Uterus (tissue), 4 donors: ENCODE data around the gene RPS6KC1. TPM values are rescaled to one million over a fixed set of nuclear protein-coding genes. Genes with fewer than 3 reads are reported as not detected.
"Not testable (repeated sequence)": the region's sequence is repeated elsewhere in the genome, so short reads cannot be mapped to it uniquely, and the experiment has no call there.

Experiments used
- DNase-seq, 2 donors: peaks; one replicate each; pipeline ENCODE4 v3.0.0-alpha.2; 2019 to 2020
- H3K27ac ChIP-seq, 2 donors: fragments of 200-600 bp; sonication (generic); 1 replicate in 1 of 2; 2 replicates in 1 of 2; pipeline ENCODE4 v1.5.1; 2016 to 2018
- H3K27me3 ChIP-seq, 2 donors: fragments of 200-600 bp; sonication (generic); one replicate each; pipeline ENCODE4 v1.5.1; 2018 to 2019; ENCODE audit warnings: control low read depth in 1 of 2
- H3K36me3 ChIP-seq, 2 donors: fragments of 200-600 bp; sonication (generic); one replicate each; pipeline ENCODE4 v1.5.1; 2019; ENCODE audit warnings: control low read depth in 1 of 2
- H3K4me1 ChIP-seq, 2 donors: fragments of 200-600 bp; sonication (generic); one replicate each; pipeline ENCODE4 v1.5.1; 2018 to 2019; ENCODE audit warnings: control low read depth in 1 of 2
- H3K4me3 ChIP-seq, 2 donors: fragments of 200-600 bp; sonication (generic); 1 replicate in 1 of 2; 2 replicates in 1 of 2; pipeline ENCODE4 v1.5.1; 2018 to 2019; ENCODE audit warnings: mild to moderate bottlenecking in 1 of 2
- H3K9me3 ChIP-seq, 2 donors: fragments of 200-600 bp; sonication (generic); one replicate each; pipeline ENCODE4 v1.5.1; 2019; ENCODE audit warnings: control low read depth in 1 of 2
- POLR2A ChIP-seq, 2 donors: fragments of 450-650 bp; IDR thresholded peaks; one replicate each; pipeline ENCODE4 v1.6.1; 2016; ENCODE audit warnings: antibody characterized with exemption in 2 of 2, mild to moderate bottlenecking in 1 of 2, moderate library complexity in 1 of 2
- intact Hi-C: fragments of 100-400 bp; cut with DNase I; formaldehyde crosslinking; loops from one replicate; pipeline ENCODE4 v1.15.1; 2023; ENCODE audit warnings: low total_unique reads
- total RNA-seq, 4 donors: library from RNA; depleted of rRNA in 3 of 4; stranded (reverse); fragments of >200 nt in 3 of 4; gene quantifications; one replicate each; pipeline versions ENCODE4 v1.1.0 to v1.2.4, GENCODE V29; 2014 to 2023
- TF ChIP-seq, protein P1 (sequence below), 4 experiments: fragments of 200-600 bp in 2 of 4; fragments of 450-650 bp in 2 of 4; sonication (generic) in 2 of 4; IDR thresholded peaks; one replicate each; pipeline ENCODE4 v1.5.1; 2016 to 2019; ENCODE audit warnings: antibody characterized with exemption in 4 of 4, mild to moderate bottlenecking in 2 of 4, moderate library complexity in 1 of 4
- donor health status: DM: yes; HTN: yes; CAD: no.

The RPS6KC1 gene
- total RNA-seq, 4 donors from 2014 or later = 9.2 to 64.2 (median 22.3) TPM

DNA sequence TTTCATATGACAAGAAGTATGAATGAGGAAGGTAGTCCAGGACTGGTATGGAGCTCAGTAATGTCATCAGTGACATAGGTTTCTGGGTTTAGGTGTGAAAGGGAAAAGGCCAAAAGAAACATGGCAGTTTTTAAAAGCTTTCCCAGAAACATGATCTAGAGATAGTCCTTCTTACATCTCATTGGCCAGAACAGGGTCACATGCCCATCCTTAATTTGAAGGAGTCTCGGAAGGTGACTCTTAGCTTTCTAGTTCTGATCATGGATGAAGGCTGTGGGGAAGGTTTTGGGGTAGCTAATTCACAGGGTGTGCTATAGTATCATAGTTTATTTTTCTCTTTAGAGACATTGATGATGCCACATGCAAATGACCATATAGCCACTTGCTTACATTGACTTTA is 55.3 kb downstream of the RPS6KC1 start:
- Histone ChIP-seq H3K36me3 (no peaks in the 10 kb centered on the region), H3K4me3 (no peak overlapping the region), H3K4me1 (no peaks in the 10 kb centered on the region), H3K27ac (no peak overlapping the region), H3K9me3 (no peaks in the 10 kb centered on the region), H3K27me3 (no peaks in the 10 kb centered on the region)
- DNase-seq = no peak
- TF ChIP-seq, protein P1, sequence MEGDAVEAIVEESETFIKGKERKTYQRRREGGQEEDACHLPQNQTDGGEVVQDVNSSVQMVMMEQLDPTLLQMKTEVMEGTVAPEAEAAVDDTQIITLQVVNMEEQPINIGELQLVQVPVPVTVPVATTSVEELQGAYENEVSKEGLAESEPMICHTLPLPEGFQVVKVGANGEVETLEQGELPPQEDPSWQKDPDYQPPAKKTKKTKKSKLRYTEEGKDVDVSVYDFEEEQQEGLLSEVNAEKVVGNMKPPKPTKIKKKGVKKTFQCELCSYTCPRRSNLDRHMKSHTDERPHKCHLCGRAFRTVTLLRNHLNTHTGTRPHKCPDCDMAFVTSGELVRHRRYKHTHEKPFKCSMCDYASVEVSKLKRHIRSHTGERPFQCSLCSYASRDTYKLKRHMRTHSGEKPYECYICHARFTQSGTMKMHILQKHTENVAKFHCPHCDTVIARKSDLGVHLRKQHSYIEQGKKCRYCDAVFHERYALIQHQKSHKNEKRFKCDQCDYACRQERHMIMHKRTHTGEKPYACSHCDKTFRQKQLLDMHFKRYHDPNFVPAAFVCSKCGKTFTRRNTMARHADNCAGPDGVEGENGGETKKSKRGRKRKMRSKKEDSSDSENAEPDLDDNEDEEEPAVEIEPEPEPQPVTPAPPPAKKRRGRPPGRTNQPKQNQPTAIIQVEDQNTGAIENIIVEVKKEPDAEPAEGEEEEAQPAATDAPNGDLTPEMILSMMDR (IDR thresholded peaks at IDR 0.05) = no peak
- no peak for TF ChIP-seq POLR2A (IDR thresholded peaks at IDR 0.05)
- intact Hi-C loops = no loop called here

DNA sequence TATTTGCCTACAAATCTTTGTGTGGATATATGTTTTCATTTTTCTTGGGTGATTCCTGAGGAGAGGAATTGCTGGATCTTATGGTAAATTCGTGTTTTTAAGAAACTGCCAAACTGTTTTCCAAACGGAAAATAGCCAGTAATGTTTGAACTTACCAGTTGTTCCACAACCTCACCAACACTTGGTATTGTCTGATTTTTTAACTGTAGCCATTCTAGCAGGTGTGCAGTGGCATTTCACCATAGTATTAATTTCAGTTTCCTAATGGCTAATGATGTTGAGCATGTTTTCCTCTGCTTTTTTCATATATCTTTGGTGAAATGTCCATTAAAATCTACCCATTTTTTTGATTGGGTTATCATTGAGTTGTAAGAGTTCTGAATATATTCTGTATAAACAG is 56.6 kb downstream of the RPS6KC1 start:
- Histone ChIP-seq H3K9me3 (no peaks in the 10 kb centered on the region), H3K4me1 (no peaks in the 10 kb centered on the region)
- intact Hi-C loops = no loop called here

DNA sequence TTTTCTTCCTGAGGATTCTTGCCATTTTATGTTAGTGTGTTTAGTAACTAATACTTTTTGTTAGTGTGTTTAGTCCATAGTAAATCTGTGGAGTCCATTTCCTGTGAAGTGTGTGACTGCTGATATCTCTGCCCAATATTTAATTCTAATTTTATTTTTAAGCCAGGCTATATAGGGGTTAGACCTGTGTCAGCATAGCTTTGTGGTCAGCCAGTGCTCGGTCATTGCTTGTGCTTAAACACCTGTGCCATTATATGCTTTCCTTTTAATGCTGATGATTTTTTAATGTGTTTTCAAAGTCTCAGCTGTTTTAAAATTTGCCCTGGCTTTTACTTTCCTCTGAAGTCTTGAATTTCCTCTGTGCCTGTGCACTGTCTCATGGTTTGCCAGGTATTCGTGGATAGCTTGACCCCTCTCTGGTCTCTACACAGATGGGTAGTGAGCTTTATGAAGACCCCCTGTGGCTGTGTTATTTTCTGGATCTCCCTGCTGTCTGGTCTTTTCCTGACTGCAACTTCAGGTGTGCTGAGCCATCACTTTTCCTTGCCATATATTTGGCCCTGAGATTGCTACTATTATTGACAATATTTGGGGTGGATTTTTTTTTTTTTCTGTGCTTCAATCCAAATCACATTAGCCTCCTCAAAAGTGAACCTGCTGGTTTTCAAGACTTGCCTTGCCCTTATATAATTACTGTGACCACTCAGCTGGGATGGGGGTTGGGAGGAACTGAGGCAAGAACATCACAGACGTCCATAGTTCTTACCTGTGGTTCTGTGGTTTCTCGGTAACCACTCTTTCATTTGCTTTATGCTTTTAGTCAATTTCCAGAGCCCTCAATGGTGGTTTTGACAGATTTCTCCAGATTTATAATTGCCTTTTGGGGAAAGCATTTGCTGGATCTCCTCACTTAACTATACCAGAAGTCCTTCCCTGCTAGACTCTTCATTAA is 59.6 kb downstream of the RPS6KC1 start:
- Histone ChIP-seq H3K36me3 (no peaks in the 10 kb centered on the region), H3K4me3 (no peak overlapping the region), H3K9me3 (no peaks in the 10 kb centered on the region), H3K27me3 (no peaks in the 10 kb centered on the region), H3K27ac (peak overlapping the region in 1 of 2 donors; percentile 4), H3K4me1 (no peaks in the 10 kb centered on the region)
- no peak for DNase-seq
- TF ChIP-seq, protein P1 (IDR thresholded peaks at IDR 0.05) = no peak
- TF ChIP-seq POLR2A (IDR thresholded peaks at IDR 0.05) = no peak
- intact Hi-C loops = no loop called here

More for the DNA sequence above, 56.6 kb downstream of the RPS6KC1 start:
- H3K4me3 ChIP-seq = no peak overlapping the region
- no peaks in the 10 kb centered on the region for H3K27me3 ChIP-seq
- TF ChIP-seq, protein P1 (IDR thresholded peaks at IDR 0.05) = no peak
- TF ChIP-seq POLR2A (IDR thresholded peaks at IDR 0.05) = no peak
- no peaks in the 10 kb centered on the region for H3K36me3 ChIP-seq
- no peak for DNase-seq
- no peak overlapping the region for H3K27ac ChIP-seq

DNA sequence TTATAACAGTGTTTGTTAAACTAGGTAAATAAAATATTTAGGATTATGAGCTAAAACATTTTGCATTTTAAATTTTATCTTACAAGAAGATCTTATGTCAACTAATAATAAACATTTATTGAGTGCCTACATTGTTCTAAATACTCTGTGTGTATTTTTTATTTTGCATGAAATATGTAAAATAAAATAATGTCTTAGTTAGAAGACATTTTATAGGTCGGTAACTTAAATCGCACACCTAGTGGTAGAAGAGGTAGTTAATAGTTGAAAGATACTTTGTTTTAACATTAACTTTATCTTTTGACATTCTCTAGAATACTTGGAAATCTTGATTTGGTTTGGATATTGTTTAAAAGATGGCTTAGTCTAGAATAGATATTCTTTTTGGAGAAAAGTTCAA is 60.5 kb downstream of the RPS6KC1 start:
- Histone ChIP-seq H3K4me3 (no peak overlapping the region), H3K27ac (no peak overlapping the region), H3K9me3 (no peaks in the 10 kb centered on the region), H3K27me3 (no peaks in the 10 kb centered on the region), H3K4me1 (no peaks in the 10 kb centered on the region), H3K36me3 (no peaks in the 10 kb centered on the region)
- DNase-seq = no peak
- intact Hi-C loops = no loop called here
- no peak for TF ChIP-seq POLR2A (IDR thresholded peaks at IDR 0.05)
- TF ChIP-seq, protein P1 (IDR thresholded peaks at IDR 0.05) = no peak

DNA sequence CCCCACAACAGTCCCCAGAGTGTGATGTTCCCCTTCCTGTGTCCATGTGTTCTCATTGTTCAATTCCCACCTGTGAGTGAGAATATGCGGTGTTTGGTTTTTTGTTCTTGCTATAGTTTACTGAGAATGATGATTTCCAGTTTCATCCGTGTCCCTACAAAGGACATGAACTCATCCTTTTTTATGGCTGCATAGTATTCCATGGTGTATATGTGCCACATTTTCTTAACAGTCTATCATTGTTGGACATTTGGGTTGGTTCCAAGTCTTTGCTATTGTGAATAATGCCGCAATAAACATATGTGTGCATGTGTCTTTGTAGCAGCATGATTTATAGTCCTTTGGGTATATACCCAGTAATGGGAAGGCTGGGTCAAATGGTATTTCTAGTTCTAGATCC is 61.7 kb downstream of the RPS6KC1 start:
- H3K4me3 ChIP-seq, H3K4me1 ChIP-seq, H3K27me3 ChIP-seq, intact Hi-C loops, H3K36me3 ChIP-seq, H3K27ac ChIP-seq, H3K9me3 ChIP-seq, DNase-seq: not testable (repeated sequence)

DNA sequence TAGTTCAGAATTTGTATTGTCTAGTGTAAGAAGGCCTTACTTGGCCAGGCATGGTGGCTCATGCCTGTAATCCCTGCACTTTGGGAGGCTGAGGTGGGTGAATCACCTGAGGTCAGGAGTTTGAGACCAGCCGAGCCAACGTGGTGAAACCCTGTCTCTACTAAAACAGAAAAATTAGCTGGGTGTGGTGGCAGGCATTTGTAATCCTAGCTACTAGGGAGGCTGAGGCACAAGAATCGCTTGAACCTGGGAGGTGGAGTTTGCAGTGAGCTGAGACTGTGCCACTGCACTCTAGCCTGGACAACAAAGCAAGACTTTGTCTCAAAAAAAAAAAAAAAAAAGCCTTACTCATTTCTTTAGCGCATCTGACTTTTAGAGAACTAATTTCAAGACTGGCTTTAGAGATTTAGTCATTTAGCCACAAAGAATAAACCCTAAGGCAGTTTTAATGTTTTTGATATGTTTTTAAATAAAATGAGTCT is 66.7 kb downstream of the RPS6KC1 start:
- H3K4me3 ChIP-seq, H3K9me3 ChIP-seq, H3K4me1 ChIP-seq, H3K36me3 ChIP-seq, DNase-seq, H3K27me3 ChIP-seq, H3K27ac ChIP-seq, intact Hi-C loops: not testable (repeated sequence)
